D721Med (cell line): ENCODE data around the gene TMTC1.

Source experiments
- DNase-seq: peaks from one replicate; pipeline ENCODE4 v3.0.0; 2011; ENCODE audit warnings: low spot score; ENCODE audit not compliant: insufficient read length
- FAIRE-seq: peaks from 2 replicates; lab custom pipeline; 2011; peaks lifted over from hg19 to GRCh38; lab: Jason Lieb, UNC
- CTCF ChIP-seq: IDR thresholded peaks from 2 replicates; pipeline ENCODE4 v1.5.1; 2012; ENCODE audit warnings: mild to moderate bottlenecking, control low read depth; ENCODE audit not compliant: insufficient read depth; ENCODE audit errors: missing control alignments

The TMTC1 gene

GRCh38 chr12:29681370-29681769 lies 102.4 kb downstream of the TMTC1 start:
- no peak for TF ChIP-seq CTCF
- DNase-seq (no peak), FAIRE-seq (no peak)

GRCh38 chr12:29676676-29677075 lies 107.1 kb downstream of the TMTC1 start:
- no peak for TF ChIP-seq CTCF
- no peak for DNase-seq
- FAIRE-seq, result no peak

DNA sequence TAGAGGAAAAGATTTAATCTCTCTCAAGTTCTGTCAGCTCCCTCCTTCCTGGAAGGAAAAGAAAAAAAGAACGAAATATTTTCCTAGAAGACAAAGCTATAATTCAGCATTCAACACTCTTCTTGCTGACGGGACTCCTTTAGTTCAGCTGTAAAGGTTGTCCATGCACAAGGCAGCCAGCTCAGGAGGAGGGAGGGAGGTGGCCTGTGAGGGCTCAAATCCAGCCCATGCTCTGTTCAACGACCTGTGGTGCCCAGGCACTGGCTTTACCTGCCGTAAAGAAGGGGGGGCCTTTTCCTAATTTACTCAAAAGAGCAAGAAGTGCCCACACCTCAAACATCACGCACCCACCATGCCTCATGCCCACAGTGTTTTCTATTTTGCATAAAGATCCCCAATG lies 109.3 kb downstream of the TMTC1 start:
- DNase-seq, result no peak
- TF ChIP-seq CTCF, result no peak
- no peak for FAIRE-seq

DNA sequence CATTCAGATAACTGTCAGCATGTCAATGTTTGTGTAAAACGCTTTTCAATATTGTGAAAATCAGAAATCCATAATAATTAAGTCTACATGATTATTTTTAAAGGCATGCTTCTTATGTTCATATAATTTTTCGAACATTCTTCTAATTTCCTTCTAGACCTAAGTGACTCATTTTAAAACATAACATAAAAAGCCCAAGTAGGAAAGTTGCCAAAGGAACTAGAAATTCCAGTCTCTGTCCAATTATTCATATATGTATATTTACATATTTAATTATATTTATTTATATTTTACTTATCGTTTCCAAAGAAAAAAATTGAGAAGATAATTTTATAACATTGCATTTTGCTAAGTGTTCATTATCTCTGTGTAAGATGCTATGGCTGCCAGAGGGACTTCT lies 110.4 kb downstream of the TMTC1 start:
- FAIRE-seq (no peak), DNase-seq (no peak)
- no peak for TF ChIP-seq CTCF

GRCh38 chr12:29672580-29672979 lies 111.2 kb downstream of the TMTC1 start:
- no peak for TF ChIP-seq CTCF
- no peak for DNase-seq
- FAIRE-seq, result no peak

- DNase-seq (no peak), FAIRE-seq (no peak)
- no peak for TF ChIP-seq CTCF
Measured at GRCh38 chr12:29671742-29672141, 112.0 kb downstream of the TMTC1 start.

GRCh38 chr12:29667011-29667410 lies 116.7 kb downstream of the TMTC1 start:
- no peak for FAIRE-seq
- TF ChIP-seq CTCF, result no peak

More at GRCh38 chr12:29667011-29667410, 116.7 kb downstream of the TMTC1 start:
- DNase-seq, result no peak
